Measurements from ENCODE around the gene LIPT1. TPM values are rescaled to one million over a fixed set of nuclear protein-coding genes. Genes with fewer than 3 reads are reported as not detected.

Gene LIPT1
- total RNA-seq, 4 donors from 2014 or later, result 4.0 to 6.9 (median 5.0) TPM

GRCh38 chr2:99141110-99142108, 13.4 kb upstream of the LIPT1 start, which contains the start of gene C2orf15:
TSS of gene C2orf15 (plus strand) at chr2:99141707. CDS start at chr2:99150559, 8,852 bp downstream.
- H3K4me3 ChIP-seq, result peak within 1 kb of the TSS; percentile 86
- H3K36me3 ChIP-seq, result no peaks in the 10 kb centered on the region
- TF ChIP-seq POLR2AphosphoS5 (IDR thresholded peaks at IDR 0.05) (no peak), POLR2A (IDR thresholded peaks at IDR 0.05) (peak in 1 of 2 donors; percentile 56)
- H3K27me3 ChIP-seq, result no peaks in the 10 kb centered on the region
- H3K4me1 ChIP-seq, result peaks cover 13% of the 10 kb centered on the region
- peak within 1 kb of the TSS; percentile 94 for H3K27ac ChIP-seq
- WGBS, result under 1% methylated on average over 45 of the region's 84 CpGs
- H3K9me3 ChIP-seq, result no peaks in the 10 kb centered on the region
- DNase-seq (ENCODE audit: low spot score in 2 of 2), result peak; percentile 96 to 97

GRCh38 chr2:99150706-99151105, 4.1 kb upstream of the LIPT1 start:
- Histone ChIP-seq H3K27ac (no peak overlapping the region), H3K36me3 (no peaks in the 10 kb centered on the region), H3K9me3 (no peaks in the 10 kb centered on the region), H3K27me3 (no peaks in the 10 kb centered on the region), H3K4me1 (peaks cover 15% of the 10 kb centered on the region), H3K4me3 (no peak overlapping the region)
- no peak for TF ChIP-seq EP300 (IDR thresholded peaks at IDR 0.05)
- TF ChIP-seq POLR2A (IDR thresholded peaks at IDR 0.05), result no peak
- TF ChIP-seq CTCF (IDR thresholded peaks at IDR 0.05), result no peak
- no peak for TF ChIP-seq POLR2AphosphoS5 (IDR thresholded peaks at IDR 0.05)
- no peak for DNase-seq (ENCODE audit: low spot score in 2 of 2)
- 92% methylated on average over 1 of the region's 1 CpG for WGBS

- TF ChIP-seq POLR2A (IDR thresholded peaks at IDR 0.05) (no peak), CTCF (IDR thresholded peaks at IDR 0.05) (no peak), EP300 (IDR thresholded peaks at IDR 0.05) (no peak), POLR2AphosphoS5 (IDR thresholded peaks at IDR 0.05) (no peak)
- H3K9me3 ChIP-seq, result no peaks in the 10 kb centered on the region
- no peak for DNase-seq (ENCODE audit: low spot score in 2 of 2)
- no peaks in the 10 kb centered on the region for H3K27me3 ChIP-seq
- no peak overlapping the region for H3K4me3 ChIP-seq
- 81% methylated on average over 7 of the region's 7 CpGs for WGBS
- peaks cover 20% of the 10 kb centered on the region for H3K4me1 ChIP-seq
- no peaks in the 10 kb centered on the region for H3K36me3 ChIP-seq
- H3K27ac ChIP-seq, result no peak overlapping the region
Measured at GRCh38 chr2:99152199-99152895, 2.4 kb upstream of the LIPT1 start.

- no peaks in the 10 kb centered on the region for H3K27me3 ChIP-seq
- WGBS, result 40% methylated on average over 12 of the region's 12 CpGs
- H3K27ac ChIP-seq, result peak overlapping the region; percentile 90
- H3K9me3 ChIP-seq, result no peaks in the 10 kb centered on the region
- no peak for DNase-seq (ENCODE audit: low spot score in 2 of 2)
- peak overlapping the region; percentile 85 for H3K4me3 ChIP-seq
- peaks cover 20% of the 10 kb centered on the region for H3K4me1 ChIP-seq
- H3K36me3 ChIP-seq, result peaks cover 4% of the 10 kb centered on the region
- TF ChIP-seq EP300 (IDR thresholded peaks at IDR 0.05) (no peak), POLR2AphosphoS5 (IDR thresholded peaks at IDR 0.05) (no peak), CTCF (IDR thresholded peaks at IDR 0.05) (no peak), POLR2A (IDR thresholded peaks at IDR 0.05) (no peak)
Measured at GRCh38 chr2:99153921-99154604, 704 bp upstream of the LIPT1 start.

- TF ChIP-seq POLR2A (IDR thresholded peaks at IDR 0.05), result no peak
- no peak for TF ChIP-seq POLR2AphosphoS5 (IDR thresholded peaks at IDR 0.05)
- TF ChIP-seq EP300 (IDR thresholded peaks at IDR 0.05), result no peak
- TF ChIP-seq CTCF (IDR thresholded peaks at IDR 0.05), result no peak
- no peak for DNase-seq (ENCODE audit: low spot score in 2 of 2)
- H3K27ac ChIP-seq, result no peak overlapping the region
- 57% methylated on average over 1 of the region's 1 CpG for WGBS
- no peaks in the 10 kb centered on the region for H3K9me3 ChIP-seq
- peaks cover 11% of the 10 kb centered on the region for H3K36me3 ChIP-seq
- peaks cover 20% of the 10 kb centered on the region for H3K4me1 ChIP-seq
- no peaks in the 10 kb centered on the region for H3K27me3 ChIP-seq
- no peak overlapping the region for H3K4me3 ChIP-seq
Measured at GRCh38 chr2:99156891-99157290, 2.1 kb downstream of the LIPT1 start.
